ENCODE data around the gene KCTD17. TPM values are rescaled to one million over a fixed set of nuclear protein-coding genes. Genes with fewer than 3 reads are reported as not detected.

KCTD17 gene
- total and polyA plus RNA-seq, 2 of the 13 experiments (the other 11 are each of a cell fraction or from before 2014, with no cell fraction given), result 5.3 to 11.7 TPM

- TF ChIP-seq SALL1 (CRISPR knock-in tag; IDR thresholded peaks at IDR 0.05) (peak; percentile 87), ZNF879 (CRISPR knock-in tag; IDR thresholded peaks at IDR 0.05) (no peak), ZNF724P (CRISPR knock-in tag; IDR thresholded peaks at IDR 0.05; ENCODE audit: borderline replicate concordance) (no peak), SOX5 (CRISPR knock-in tag; IDR thresholded peaks at IDR 0.05; ENCODE audit: borderline replicate concordance) (no peak), RAD51 (IDR thresholded peaks at IDR 0.05; ENCODE audit: borderline replicate concordance) (no peak), ZBTB7A (CRISPR knock-in tag; IDR thresholded peaks at IDR 0.05) (peak; percentile 86), ZNF24 (IDR thresholded peaks at IDR 0.05) (no peak), ATF1 (CRISPR knock-in tag; IDR thresholded peaks at IDR 0.05) (no peak), THYN1 (CRISPR knock-in tag; IDR thresholded peaks at IDR 0.05; ENCODE audit: borderline replicate concordance, low read depth) (no peak), ZKSCAN8 (CRISPR knock-in tag; IDR thresholded peaks at IDR 0.05; ENCODE audit: borderline replicate concordance) (no peak), ZNF747 (CRISPR knock-in tag; IDR thresholded peaks at IDR 0.05; ENCODE audit: borderline replicate concordance) (0 out of 2 replicates have a peak, but pooled peaks have one; percentile 26), KLF12 (CRISPR knock-in tag; IDR thresholded peaks at IDR 0.05; ENCODE audit: borderline replicate concordance) (no peak), HMGA1 (CRISPR knock-in tag; conservative IDR thresholded peaks at IDR 0.05) (no peak), HDAC2 (CRISPR knock-in tag; IDR thresholded peaks at IDR 0.05) (peak; percentile 63), ZBTB46 (CRISPR knock-in tag; IDR thresholded peaks at IDR 0.05; ENCODE audit: borderline replicate concordance) (no peak), IKZF4 (CRISPR knock-in tag; IDR thresholded peaks at IDR 0.05; ENCODE audit: borderline replicate concordance, low read depth, not compliant biosample characterization) (no peak), ZNF550 (CRISPR knock-in tag; IDR thresholded peaks at IDR 0.05; ENCODE audit: borderline replicate concordance) (no peak), TEF (CRISPR knock-in tag; IDR thresholded peaks at IDR 0.05) (no peak), THAP11 (CRISPR knock-in tag; IDR thresholded peaks at IDR 0.05) (peak; percentile 27; the same call in 1 of the 2 replicates), SKI (IDR thresholded peaks at IDR 0.05; ENCODE audit: partially characterized antibody) (peak; percentile 82), ZNF234 (CRISPR knock-in tag; conservative IDR thresholded peaks at IDR 0.05) (no peak), MAZ (IDR thresholded peaks at IDR 0.05; ENCODE audit: borderline replicate concordance, low read depth, low read length) (no peak), MAZ (CRISPR knock-in tag; IDR thresholded peaks at IDR 0.05; ENCODE audit: low read depth) (0 out of 2 replicates have a peak, but pooled peaks have one; percentile 34), FOXP1 (IDR thresholded peaks at IDR 0.05) (no peak), FOXP1 (CRISPR knock-in tag; IDR thresholded peaks at IDR 0.05) (peak; percentile 46; the same call in 1 of the 2 replicates), DR1 (CRISPR knock-in tag; IDR thresholded peaks at IDR 0.05) (no peak), TCF12 (IDR thresholded peaks at IDR 0.05) (no peak), TCF12 (CRISPR knock-in tag; IDR thresholded peaks at IDR 0.05) (0 out of 2 replicates have a peak, but pooled peaks have one; percentile 40), ZNF660 (CRISPR knock-in tag; IDR thresholded peaks at IDR 0.05; ENCODE audit: borderline replicate concordance, low read depth) (no peak), PTBP1 (IDR thresholded peaks at IDR 0.05; ENCODE audit: low read depth, low read length, poor library complexity, severe bottlenecking) (no peak), NFKBIZ (CRISPR knock-in tag; IDR thresholded peaks at IDR 0.05) (no peak), NCOA5 (CRISPR knock-in tag; IDR thresholded peaks at IDR 0.05) (no peak), GPN1 (CRISPR knock-in tag; IDR thresholded peaks at IDR 0.05; ENCODE audit: borderline replicate concordance) (no peak)
These were observed 60.7 kb downstream of the KCTD17 start (continued) for GRCh38 chr22:37112084-37112728.
